ENCODE measurements around the gene CDO1. TPM values are rescaled to one million over a fixed set of nuclear protein-coding genes. Genes with fewer than 3 reads are reported as not detected.

CDO1 gene
- 15.4 TPM for polyA plus RNA-seq (ENCODE audit: insufficient read length)

- peak; percentile 88 for DNase-seq
Measured at GRCh38 chr5:115816226-115817081, at the start of gene CDO1. Gene CDO1, minus strand, starts transcription at chr5:115816659. Its CDS starts 262 bp downstream, at chr5:115816397.

- DNase-seq: no peak
Measured at GRCh38 chr5:115859378-115859777, 42.9 kb upstream of the CDO1 start.

GRCh38 chr5:115858396-115858795, 41.9 kb upstream of the CDO1 start:
- no peak for DNase-seq

GRCh38 chr5:115857626-115858349, 41.3 kb upstream of the CDO1 start:
- no peak for DNase-seq

GRCh38 chr5:115857057-115857479, 40.6 kb upstream of the CDO1 start:
- no peak for DNase-seq

GRCh38 chr5:115855959-115856358, 39.5 kb upstream of the CDO1 start:
- DNase-seq: no peak

GRCh38 chr5:115854139-115854538, 37.7 kb upstream of the CDO1 start:
- no peak for DNase-seq

- DNase-seq: no peak
Measured at GRCh38 chr5:115850744-115851416, 34.4 kb upstream of the CDO1 start.

GRCh38 chr5:115849258-115849798, 32.9 kb upstream of the CDO1 start:
- DNase-seq: no peak

GRCh38 chr5:115847290-115847689, 30.8 kb upstream of the CDO1 start:
- no peak for DNase-seq

- DNase-seq: no peak
Measured at GRCh38 chr5:115844321-115844817, 27.9 kb upstream of the CDO1 start.

GRCh38 chr5:115843444-115844130, 27.1 kb upstream of the CDO1 start:
- DNase-seq: no peak

GRCh38 chr5:115842952-115843351, 26.5 kb upstream of the CDO1 start:
- no peak for DNase-seq

- peak; percentile 76 for DNase-seq
Measured at GRCh38 chr5:115842089-115842935, 25.9 kb upstream of the CDO1 start.

GRCh38 chr5:115841382-115842088, 25.1 kb upstream of the CDO1 start, which contains the start of the genes AP3S1 and ATG12:
Gene AP3S1, plus strand, starts transcription at chr5:115841935. Its CDS starts 103 bp downstream, at chr5:115842038.
Gene ATG12, minus strand, starts transcription at chr5:115841565. Its CDS starts 13 bp downstream, at chr5:115841552.
- peak; percentile 95 for DNase-seq

- no peak for DNase-seq
Measured at GRCh38 chr5:115840873-115841272, 24.4 kb upstream of the CDO1 start.

GRCh38 chr5:115838885-115839518, 22.5 kb upstream of the CDO1 start:
- peak; percentile 48 for DNase-seq

- DNase-seq: no peak
Measured at GRCh38 chr5:115835481-115835880, 19.0 kb upstream of the CDO1 start.

- no peak for DNase-seq
Measured at GRCh38 chr5:115831163-115831768, 14.8 kb upstream of the CDO1 start.

Data from hindlimb muscle (tissue), 1 donor.